Right lobe of liver (tissue), 6 donors: ENCODE measurements around the gene SYNPO. TPM values are rescaled to one million over a fixed set of nuclear protein-coding genes. Genes with fewer than 3 reads are reported as not detected.

Source experiments
- ATAC-seq, 4 donors: fragments of 200-7000 bp; cut with Tn5 transposase; one replicate each; pipeline ENCODE4 v1.9.1; 2020; ENCODE audit warnings: mild to moderate bottlenecking in 4 of 4, moderate library complexity in 4 of 4
- DNase-seq, 3 donors: peaks; one replicate each; pipeline ENCODE4 v3.0.0-alpha.2; 2020
- H3K27ac ChIP-seq, 3 donors: fragments of 200-600 bp; one replicate each; pipeline ENCODE4 v1.8.0; 2022
- H3K27me3 ChIP-seq, 2 donors: fragments of 200-600 bp; one replicate each; pipeline ENCODE4 v1.8.0; 2022
- H3K36me3 ChIP-seq, 4 donors: fragments of 200-600 bp; sonication (generic) in 1 of 4; one replicate each; pipeline versions ENCODE4 v1.5.1 to v1.8.0; 2017 to 2022; ENCODE audit warnings: control low read depth in 1 of 4
- H3K4me1 ChIP-seq, 4 donors: fragments of 200-600 bp; sonication (generic) in 1 of 4; one replicate each; pipeline versions ENCODE4 v1.5.1 to v1.8.0; 2017 to 2022; ENCODE audit warnings: control low read depth in 1 of 4
- H3K4me3 ChIP-seq, 3 donors: fragments of 200-600 bp; one replicate each; pipeline ENCODE4 v1.8.0; 2022
- H3K9me3 ChIP-seq, 4 donors: fragments of 200-600 bp; sonication (generic) in 1 of 4; one replicate each; pipeline versions ENCODE4 v1.5.1 to v1.8.0; 2017 to 2022; ENCODE audit warnings: control low read depth in 1 of 4
- POLR2A ChIP-seq: fragments of 450-650 bp; IDR thresholded peaks from one replicate; pipeline ENCODE4 v1.6.1; 2017; ENCODE audit warnings: antibody characterized with exemption, mild to moderate bottlenecking
- WGBS: methylation state at CpG from one replicate; pipeline ENCODE4 v1.1.6; 2018; ENCODE audit warnings: low coverage, low lambda C conversion rate; ENCODE audit not compliant: insufficient coverage; ENCODE audit errors: missing lambda C conversion rate; 5-methylcytosine and 5-hydroxymethylcytosine counted together
- intact Hi-C, 2 donors: fragments of 100-400 bp; cut with DNase I; formaldehyde crosslinking; loops; one replicate each; pipeline versions ENCODE4 v1.11.2 to v1.14.1; 2022
- total RNA-seq, 6 experiments: library from RNA; depleted of rRNA in 2 of 6; stranded (reverse); fragments of >200 nt in 2 of 6; fragmentation: NEBNext Ultra II Directional in 3 of 6; extraction: Animal tissue kit (Norgen Biotek cat#: 25700) in 3 of 6; gene quantifications; one replicate each; pipeline versions ENCODE4 v1.1.0 to v1.2.4, GENCODE V29; 2016 to 2023
- TF ChIP-seq, protein P1 (sequence below), 4 donors: fragments of 200-600 bp in 3 of 4; fragments of 450-650 bp in 1 of 4; IDR thresholded peaks; one replicate each; pipeline versions ENCODE4 v1.5.1 to v1.8.0; 2016 to 2022; ENCODE audit warnings: antibody characterized with exemption in 4 of 4, mild to moderate bottlenecking in 2 of 4
- donor health status: DM: no; HTN: yes; CAD: no.
- donor health status: DM: no; HTN: no; CAD: no.
- donor health status: DM: no; HTN: no; CAD: no.
- donor health status: DM: no; HTN: yes; CAD: no.
- donor health status: DM: no; HTN: yes; CAD: no.

SYNPO gene
- total RNA-seq, 6 experiments from 2014 or later = 23.4 to 51.8 (median 35.6) TPM

DNA sequence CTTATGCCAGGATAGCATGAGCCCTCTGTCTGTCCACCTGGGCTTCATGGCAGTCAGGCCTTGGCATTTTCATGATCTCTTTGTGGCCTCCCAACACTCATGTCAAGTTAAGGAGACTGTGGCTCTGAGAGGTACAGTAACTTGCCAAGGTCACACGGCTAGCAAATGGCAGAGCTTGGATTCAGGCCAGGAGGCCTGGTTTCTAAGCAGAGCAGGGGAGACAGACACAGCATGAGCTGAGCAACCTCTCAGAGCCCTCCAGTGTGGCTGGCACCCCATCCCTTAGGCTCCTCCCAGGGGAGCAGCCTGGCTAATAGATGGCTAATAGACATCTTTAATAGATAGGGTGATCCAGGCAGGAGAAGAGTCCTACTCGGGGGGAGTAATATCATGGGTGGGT is 4.1 kb downstream of the SYNPO start:
- 19% methylated on average over 2 of the region's 2 CpGs for WGBS
- intact Hi-C loops = loop anchor here in 1 of 2 donors (10.0 kb wide), 1 partner anchor 50 kb away; no protein-coding TSS in a partner anchor
- TF ChIP-seq POLR2A = no peak
- TF ChIP-seq, protein P1, sequence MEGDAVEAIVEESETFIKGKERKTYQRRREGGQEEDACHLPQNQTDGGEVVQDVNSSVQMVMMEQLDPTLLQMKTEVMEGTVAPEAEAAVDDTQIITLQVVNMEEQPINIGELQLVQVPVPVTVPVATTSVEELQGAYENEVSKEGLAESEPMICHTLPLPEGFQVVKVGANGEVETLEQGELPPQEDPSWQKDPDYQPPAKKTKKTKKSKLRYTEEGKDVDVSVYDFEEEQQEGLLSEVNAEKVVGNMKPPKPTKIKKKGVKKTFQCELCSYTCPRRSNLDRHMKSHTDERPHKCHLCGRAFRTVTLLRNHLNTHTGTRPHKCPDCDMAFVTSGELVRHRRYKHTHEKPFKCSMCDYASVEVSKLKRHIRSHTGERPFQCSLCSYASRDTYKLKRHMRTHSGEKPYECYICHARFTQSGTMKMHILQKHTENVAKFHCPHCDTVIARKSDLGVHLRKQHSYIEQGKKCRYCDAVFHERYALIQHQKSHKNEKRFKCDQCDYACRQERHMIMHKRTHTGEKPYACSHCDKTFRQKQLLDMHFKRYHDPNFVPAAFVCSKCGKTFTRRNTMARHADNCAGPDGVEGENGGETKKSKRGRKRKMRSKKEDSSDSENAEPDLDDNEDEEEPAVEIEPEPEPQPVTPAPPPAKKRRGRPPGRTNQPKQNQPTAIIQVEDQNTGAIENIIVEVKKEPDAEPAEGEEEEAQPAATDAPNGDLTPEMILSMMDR (IDR thresholded peaks at IDR 0.05) = no peak
- Histone ChIP-seq H3K27me3 (no peaks in the 10 kb centered on the region), H3K9me3 (no peaks in the 10 kb centered on the region), H3K4me1 (peaks cover 0 to 56% (median 27%) of the 10 kb centered on the region in 4 donors), H3K4me3 (no peak overlapping the region), H3K36me3 (peaks cover under 1 to 18% (median 8%) of the 10 kb centered on the region in 4 donors), H3K27ac (peak overlapping the region in 2 of 3 donors; percentile 10 to 43)
- peak; percentile 24 to 50 (median 26) for DNase-seq
- ATAC-seq = no peak

DNA sequence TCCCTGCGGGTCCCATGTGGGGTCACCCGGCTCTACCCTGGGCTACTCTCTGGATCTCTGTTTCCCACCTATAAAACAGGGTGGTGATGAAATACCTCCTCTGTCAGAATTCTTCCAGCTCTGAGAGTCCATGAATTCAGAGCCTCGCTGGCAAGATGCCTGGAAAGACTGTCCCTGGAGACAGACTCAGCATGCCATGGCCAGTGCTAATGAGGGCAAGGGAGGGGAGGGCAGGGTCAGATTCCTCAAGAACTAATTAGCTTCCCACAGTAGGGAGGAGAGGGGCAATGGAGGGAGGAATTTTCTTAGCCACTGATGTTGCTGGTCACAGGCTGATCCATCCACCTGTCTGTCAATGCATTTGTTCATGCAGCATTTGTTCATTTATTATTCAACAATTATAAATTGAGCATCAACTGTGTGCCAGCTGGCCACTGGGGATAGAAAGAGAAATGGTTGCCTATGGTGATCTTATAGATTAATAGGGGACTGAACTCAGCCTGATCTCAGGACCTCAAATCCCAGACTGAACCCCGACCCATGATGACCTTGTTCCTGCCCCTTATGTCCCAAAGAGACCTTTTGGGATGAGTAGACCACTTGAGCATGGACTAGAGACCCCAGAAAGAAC is 4.7 kb downstream of the SYNPO start:
- H3K4me1 ChIP-seq = peaks cover 0 to 49% (median 24%) of the 10 kb centered on the region in 4 donors
- no peak overlapping the region for H3K4me3 ChIP-seq
- no peaks in the 10 kb centered on the region for H3K27me3 ChIP-seq
- intact Hi-C loops = loop anchor here in 1 of 2 donors (10.0 kb wide), 1 partner anchor 50 kb away; no protein-coding TSS in a partner anchor
- H3K27ac ChIP-seq = peak overlapping the region in 1 of 3 donors; percentile 43
- 46% methylated on average over 3 of the region's 4 CpGs for WGBS
- H3K9me3 ChIP-seq = no peaks in the 10 kb centered on the region
- TF ChIP-seq, protein P1 (IDR thresholded peaks at IDR 0.05) = no peak
- no peak for TF ChIP-seq POLR2A
- peak in 2 of 4 donors; percentile 8 to 13 for ATAC-seq
- peaks cover 5 to 24% (median 15%) of the 10 kb centered on the region in 4 donors for H3K36me3 ChIP-seq
- peak; percentile 52 to 75 (median 63) for DNase-seq

GRCh38 chr5:150647275-150648251 is 7.1 kb downstream of the SYNPO start:
- intact Hi-C loops = loop anchor here in 1 of 2 donors (10.0 kb wide), 1 partner anchor 47 kb away; no protein-coding TSS in a partner anchor
- DNase-seq (peak in 2 of 3 donors; percentile 25 to 52), ATAC-seq (peak in 3 of 4 donors; percentile 6 to 8 (median 7))
- peaks cover 5 to 40% (median 20%) of the 10 kb centered on the region in 4 donors for H3K36me3 ChIP-seq
- no peak overlapping the region for H3K4me3 ChIP-seq
- no peaks in the 10 kb centered on the region for H3K27me3 ChIP-seq
- peaks cover 0 to 41% (median 17%) of the 10 kb centered on the region in 4 donors for H3K4me1 ChIP-seq
- TF ChIP-seq, protein P1 (IDR thresholded peaks at IDR 0.05) = no peak
- TF ChIP-seq POLR2A = no peak
- no peak overlapping the region for H3K27ac ChIP-seq
- H3K9me3 ChIP-seq = no peaks in the 10 kb centered on the region
- WGBS = 86% methylated on average over 7 of the region's 25 CpGs

DNA sequence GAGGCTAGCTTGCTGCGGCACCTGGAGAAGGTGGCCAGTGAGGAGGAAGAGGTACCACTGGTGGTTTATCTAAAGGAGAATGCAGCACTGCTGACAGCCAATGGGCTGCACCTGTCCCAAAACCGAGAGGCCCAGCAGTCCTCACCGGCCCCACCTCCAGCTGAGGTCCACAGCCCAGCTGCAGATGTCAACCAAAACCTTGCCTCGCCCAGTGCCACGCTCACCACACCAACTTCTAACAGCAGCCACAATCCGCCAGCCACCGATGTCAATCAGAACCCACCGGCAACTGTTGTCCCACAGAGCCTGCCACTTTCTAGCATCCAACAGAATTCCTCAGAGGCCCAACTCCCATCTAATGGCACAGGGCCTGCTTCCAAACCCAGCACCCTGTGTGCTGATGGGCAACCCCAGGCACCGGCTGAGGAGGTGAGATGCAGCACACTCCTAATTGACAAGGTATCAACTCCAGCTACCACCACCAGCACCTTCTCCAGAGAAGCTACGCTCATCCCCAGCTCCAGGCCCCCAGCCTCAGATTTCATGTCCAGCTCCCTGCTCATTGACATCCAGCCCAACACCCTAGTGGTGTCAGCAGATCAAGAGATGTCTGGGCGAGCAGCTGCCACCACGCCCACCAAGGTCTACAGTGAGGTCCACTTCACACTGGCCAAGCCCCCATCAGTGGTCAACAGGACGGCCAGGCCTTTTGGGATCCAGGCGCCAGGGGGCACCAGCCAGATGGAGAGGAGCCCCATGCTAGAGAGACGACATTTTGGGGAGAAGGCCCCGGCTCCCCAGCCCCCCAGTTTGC is 8.0 kb downstream of the SYNPO start:
- TF ChIP-seq, protein P1 (IDR thresholded peaks at IDR 0.05) = no peak
- no peak for TF ChIP-seq POLR2A
- ATAC-seq (no peak), DNase-seq (peak in 1 of 3 donors; percentile 15)
- peaks cover 5 to 40% (median 20%) of the 10 kb centered on the region in 4 donors for H3K36me3 ChIP-seq
- WGBS = 95% methylated on average over 6 of the region's 16 CpGs
- H3K27ac ChIP-seq = no peak overlapping the region
- H3K9me3 ChIP-seq = no peaks in the 10 kb centered on the region
- no peak overlapping the region for H3K4me3 ChIP-seq
- peaks cover 0 to 31% (median 13%) of the 10 kb centered on the region in 4 donors for H3K4me1 ChIP-seq
- intact Hi-C loops = loop anchor here in 1 of 2 donors (10.0 kb wide), 1 partner anchor 46 kb away; no protein-coding TSS in a partner anchor
- H3K27me3 ChIP-seq = no peaks in the 10 kb centered on the region
